HG03139 (cell line): Measurements from ENCODE around the gene FAM162A.
"Not testable (repeated sequence)": the region's sequence is repeated elsewhere in the genome, so short reads cannot be mapped to it uniquely, and the experiment has no call there.

ENCODE experiments used
- ATAC-seq: cut with Tn5 transposase; IDR thresholded peaks from one replicate; pipeline ENCODE4 v1.9.1; 2021; ENCODE audit not compliant: unreplicated experiment

FAM162A gene

GRCh38 chr3:122415762-122416654 is 32.0 kb downstream of the FAM162A start, which contains the start of gene WDR5B:
TSS of gene WDR5B (minus strand) at chr3:122416062. CDS start at chr3:122415528, 534 bp downstream.
- ATAC-seq, result peak; percentile 80

- no peak for ATAC-seq
Observed at GRCh38 chr3:122416966-122417365, 33.0 kb downstream of the FAM162A start.

- ATAC-seq, result no peak
Observed at GRCh38 chr3:122421101-122421500, 37.1 kb downstream of the FAM162A start.

GRCh38 chr3:122421836-122422235 is 37.9 kb downstream of the FAM162A start:
- ATAC-seq, result no peak

- ATAC-seq, result no peak
Observed at GRCh38 chr3:122427857-122428471, 44.0 kb downstream of the FAM162A start.

- no peak for ATAC-seq
Observed at GRCh38 chr3:122430371-122430770, 46.4 kb downstream of the FAM162A start.

- ATAC-seq, result no peak
Observed at GRCh38 chr3:122435950-122436349, 52.0 kb downstream of the FAM162A start.

- ATAC-seq, result no peak
Observed at GRCh38 chr3:122443090-122443489, 59.1 kb downstream of the FAM162A start.

- ATAC-seq, result not testable (repeated sequence)
Observed at GRCh38 chr3:122443762-122444490, 59.9 kb downstream of the FAM162A start.

GRCh38 chr3:122444491-122444887 is 60.5 kb downstream of the FAM162A start:
- not testable (repeated sequence) for ATAC-seq

GRCh38 chr3:122448218-122448617 is 64.2 kb downstream of the FAM162A start:
- not testable (repeated sequence) for ATAC-seq

- ATAC-seq, result no peak
Observed at GRCh38 chr3:122451371-122451770, 67.4 kb downstream of the FAM162A start.

- no peak for ATAC-seq
Observed at GRCh38 chr3:122456074-122456473, 72.1 kb downstream of the FAM162A start.

GRCh38 chr3:122457706-122458105 is 73.7 kb downstream of the FAM162A start:
- no peak for ATAC-seq

GRCh38 chr3:122458992-122459391 is 75.0 kb downstream of the FAM162A start:
- no peak for ATAC-seq

- ATAC-seq, result no peak
Observed at GRCh38 chr3:122461806-122462205, 77.8 kb downstream of the FAM162A start.
